CD14-positive monocyte (primary cell): Measurements from ENCODE around the gene SLIT3. TPM values are rescaled to one million over a fixed set of nuclear protein-coding genes. Genes with fewer than 3 reads are reported as not detected.

Experiments
- DNase-seq, 3 donors: peaks; one replicate each; pipeline ENCODE4 v3.0.0-alpha.2; 2011 to 2022
- H2AFZ ChIP-seq: 2 replicates; pipeline ENCODE4 v1.6.0; 2012; ENCODE audit warnings: mild to moderate bottlenecking, low read depth, low read length, inconsistent platforms; ENCODE audit not compliant: insufficient read depth, poor library complexity, severe bottlenecking
- H3K27ac ChIP-seq, 2 donors: 1 replicate in 1 of 2; 2 replicates in 1 of 2; pipeline ENCODE4 v1.5.1; 2012 to 2013; ENCODE audit warnings: low read length in 2 of 2, control low read depth in 1 of 2, inconsistent platforms in 1 of 2, low read depth in 1 of 2, mild to moderate bottlenecking in 1 of 2
- H3K27me3 ChIP-seq, 2 donors: one replicate each; pipeline versions ENCODE4 v1.6.0 to v1.6.1; 2011 to 2013; ENCODE audit warnings: low read length in 2 of 2; ENCODE audit not compliant: control insufficient read depth in 2 of 2, insufficient read depth in 2 of 2
- H3K36me3 ChIP-seq, 2 donors: replicated peaks in 1 of 2; 1 replicate in 1 of 2; 2 replicates in 1 of 2; pipeline versions ENCODE4 v1.5.1 to v1.6.1; 2012 to 2013; ENCODE audit warnings: low read length in 2 of 2, control low read depth in 1 of 2, inconsistent platforms in 1 of 2, mild to moderate bottlenecking in 1 of 2; ENCODE audit not compliant: insufficient read depth in 2 of 2, control insufficient read depth in 1 of 2
- H3K4me1 ChIP-seq, 2 donors: 1 replicate in 1 of 2; 2 replicates in 1 of 2; pipeline versions ENCODE4 v1.5.1 to v1.6.1; 2012 to 2013; ENCODE audit warnings: low read length in 2 of 2, control low read depth in 1 of 2, inconsistent platforms in 1 of 2, mild to moderate bottlenecking in 1 of 2, moderate library complexity in 1 of 2; ENCODE audit not compliant: insufficient read depth in 2 of 2, control insufficient read depth in 1 of 2
- H3K4me2 ChIP-seq: replicated peaks from 2 replicates; pipeline ENCODE3; 2012; ENCODE audit warnings: low read length, moderate library complexity, mild to moderate bottlenecking; ENCODE audit not compliant: poor library complexity, severe bottlenecking; ENCODE audit errors: extremely low read depth
- H3K4me3 ChIP-seq, 3 experiments: fragments of 200-600 bp in 1 of 3; sonication (generic) in 1 of 3; replicated peaks in 1 of 3; 1 replicate in 2 of 3; 2 replicates in 1 of 3; pipeline ENCODE4 v1.5.1; 2011 to 2013; ENCODE audit warnings: low read length in 3 of 3, mild to moderate bottlenecking in 3 of 3, control low read depth in 2 of 3, low read depth in 2 of 3, inconsistent platforms in 1 of 3, moderate library complexity in 1 of 3
- H3K79me2 ChIP-seq: 2 replicates; pipeline ENCODE4 v1.6.0; 2012; ENCODE audit warnings: mild to moderate bottlenecking, control low read depth, inconsistent platforms, low read length, moderate library complexity; ENCODE audit not compliant: insufficient read depth
- H3K9ac ChIP-seq: 2 replicates; pipeline ENCODE4 v1.6.0; 2017; ENCODE audit warnings: low read length, mild to moderate bottlenecking; ENCODE audit not compliant: insufficient read depth, poor library complexity, severe bottlenecking
- H3K9me3 ChIP-seq, 2 donors: replicated peaks in 1 of 2; 1 replicate in 1 of 2; 2 replicates in 1 of 2; pipeline versions ENCODE4 v1.5.1 to v1.6.1; 2012 to 2013; ENCODE audit warnings: low read length in 2 of 2, control low read depth in 1 of 2; ENCODE audit not compliant: control insufficient read depth in 1 of 2, insufficient read depth in 1 of 2
- H4K20me1 ChIP-seq: 2 replicates; pipeline ENCODE4 v1.6.0; 2012; ENCODE audit warnings: mild to moderate bottlenecking, low read length, control low read depth, moderate library complexity; ENCODE audit not compliant: insufficient read depth
- H3K27ac Mint-ChIP-seq, 7 donors: one replicate each; pipeline ENCODE4 v1.8.0; 2020; ENCODE audit warnings: mild to moderate bottlenecking in 7 of 7, mixed read lengths in 7 of 7, moderate library complexity in 6 of 7, inconsistent platforms in 2 of 7
- H3K27me3 Mint-ChIP-seq, 3 donors: one replicate each; pipeline ENCODE4 v1.8.0; 2021 to 2022; ENCODE audit warnings: low read depth in 3 of 3, mild to moderate bottlenecking in 3 of 3, mixed read lengths in 3 of 3, moderate library complexity in 3 of 3, inconsistent platforms in 1 of 3
- H3K36me3 Mint-ChIP-seq, 2 donors: one replicate each; pipeline ENCODE4 v1.8.0; 2020; ENCODE audit warnings: mixed read lengths in 2 of 2, inconsistent platforms in 1 of 2, mild to moderate bottlenecking in 1 of 2
- H3K4me1 Mint-ChIP-seq: one replicate; pipeline ENCODE4 v1.8.0; 2020; ENCODE audit warnings: mild to moderate bottlenecking, mixed read lengths
- H3K4me3 Mint-ChIP-seq, 2 donors: one replicate each; pipeline ENCODE4 v1.8.0; 2020; ENCODE audit warnings: mild to moderate bottlenecking in 2 of 2, mixed read lengths in 2 of 2, moderate library complexity in 1 of 2
- H3K9me3 Mint-ChIP-seq, 7 donors: one replicate each; pipeline ENCODE4 v1.8.0; 2020 to 2022; ENCODE audit warnings: mixed read lengths in 7 of 7, mild to moderate bottlenecking in 6 of 7, moderate library complexity in 6 of 7, inconsistent platforms in 2 of 7
- CTCF ChIP-seq: fragments of 200-600 bp; IDR thresholded peaks from one replicate; pipeline ENCODE4 v1.8.0; 2022; ENCODE audit warnings: antibody characterized with exemption, mild to moderate bottlenecking
- WGBS: methylation state at CpG from one replicate; pipeline ENCODE4 v1.1.5; 2013; ENCODE audit warnings: missing lambda C conversion rate; ENCODE audit not compliant: insufficient coverage; 5-methylcytosine and 5-hydroxymethylcytosine counted together
- intact Hi-C, 2 donors: fragments of 100-400 bp; cut with micrococcal nuclease; formaldehyde crosslinking; loops; one replicate each; pipeline versions ENCODE4 v1.15.0 to v1.15.1; 2023
- polyA plus RNA-seq, 3 donors: library from polyadenylated mRNA; depleted of rRNA in 1 of 3; unstranded in 2 of 3; stranded (reverse) in 1 of 3; fragments of 300-500 nt in 2 of 3; fragments of >200 nt in 1 of 3; fragmentation: Illumina TruSeq in 2 of 3; gene quantifications; 1 replicate in 2 of 3; 2 replicates in 1 of 3; pipeline ENCODE4 v1.2.3, GENCODE V29; 2012 to 2021

SLIT3 gene
- polyA plus RNA-seq, 3 donors: not detected

- Histone ChIP-seq H3K4me2 (no peak overlapping the region), H3K4me3 (no peak overlapping the region), H3K9ac (no peak overlapping the region), H3K27me3 (no peaks in the 10 kb centered on the region), H3K79me2 (no peaks in the 10 kb centered on the region), H3K4me1 (no peaks in the 10 kb centered on the region), H3K36me3 (no peaks in the 10 kb centered on the region), H3K9me3 (no peaks in the 10 kb centered on the region), H4K20me1 (no peaks in the 10 kb centered on the region), H2AFZ (no peak overlapping the region), H3K27ac (no peak overlapping the region)
- H3K27ac Mint-ChIP-seq: no peak overlapping the region
- intact Hi-C loops: no loop called here
- H3K9me3 Mint-ChIP-seq: peaks cover 0 to 2% (median 0%) of the 10 kb centered on the region in 7 donors
- H3K27me3 Mint-ChIP-seq: peaks cover 3 to 7% (median 3%) of the 10 kb centered on the region in 3 donors
- no peak overlapping the region for H3K4me3 Mint-ChIP-seq
- H3K4me1 Mint-ChIP-seq: no peaks in the 10 kb centered on the region
- TF ChIP-seq CTCF: no peak
- no peaks in the 10 kb centered on the region for H3K36me3 Mint-ChIP-seq
- WGBS: 90% methylated on average over 2 of the region's 3 CpGs
- DNase-seq: no peak
Observed at GRCh38 chr5:168693883-168694282, 607.1 kb downstream of the SLIT3 start.

DNA sequence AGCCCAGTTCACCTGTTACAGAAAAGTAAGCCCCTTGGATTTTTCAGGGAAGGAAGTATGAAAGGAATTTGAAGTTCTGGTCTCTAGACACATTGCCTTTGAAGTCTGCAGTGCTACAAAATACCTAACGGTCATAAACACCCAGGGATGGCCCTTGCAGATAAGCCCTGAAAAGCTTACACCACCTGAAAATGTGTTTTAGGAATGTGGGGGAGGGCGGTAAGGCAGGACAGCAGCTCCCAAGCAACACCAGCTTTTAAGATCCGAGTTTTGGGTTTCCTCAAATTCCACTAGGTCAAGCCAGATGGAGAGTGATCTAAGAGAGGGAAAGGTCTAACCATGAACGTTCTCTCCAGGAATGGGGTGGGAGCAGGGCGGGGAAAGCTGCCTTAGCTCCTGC lies 607.6 kb downstream of the SLIT3 start:
- DNase-seq: no peak
- H3K36me3 Mint-ChIP-seq: no peaks in the 10 kb centered on the region
- no peak overlapping the region for H3K27ac Mint-ChIP-seq
- H3K27me3 ChIP-seq: no peaks in the 10 kb centered on the region
- H3K4me2 ChIP-seq: no peak overlapping the region
- H3K9me3 ChIP-seq: no peaks in the 10 kb centered on the region
- no peak overlapping the region for H3K27ac ChIP-seq
- no peaks in the 10 kb centered on the region for H3K79me2 ChIP-seq
- no peaks in the 10 kb centered on the region for H3K4me1 Mint-ChIP-seq
- no peaks in the 10 kb centered on the region for H3K4me1 ChIP-seq
- no peak overlapping the region for H3K4me3 Mint-ChIP-seq
- no peak overlapping the region for H3K4me3 ChIP-seq
- H2AFZ ChIP-seq: no peak overlapping the region
- peaks cover 0 to 2% (median 0%) of the 10 kb centered on the region in 7 donors for H3K9me3 Mint-ChIP-seq
- no peak for TF ChIP-seq CTCF
- H3K36me3 ChIP-seq: no peaks in the 10 kb centered on the region
- no peak overlapping the region for H3K9ac ChIP-seq
- intact Hi-C loops: no loop called here
- 65% methylated on average over 2 of the region's 5 CpGs for WGBS
- no peaks in the 10 kb centered on the region for H4K20me1 ChIP-seq
- H3K27me3 Mint-ChIP-seq: peaks cover 3 to 7% (median 3%) of the 10 kb centered on the region in 3 donors
